Activated CD4-positive, alpha-beta T cell treated with anti-CD3 and anti-CD28 coated beads, Interleukin-2, amount 50 U/mL, for 1 hour (primary cell): ENCODE data around the gene MOGAT3.

Experiments
- DNase-seq: peaks from one replicate; pipeline ENCODE4 v3.0.0-alpha.2; 2020

Gene MOGAT3

GRCh38 chr7:101200862-101201599, at the start of gene MOGAT3:
MOGAT3 (minus strand) TSS chr7:101201036; CDS start chr7:101200854, 182 bp downstream.
- DNase-seq = no peak

- DNase-seq = no peak
These were observed 49.5 kb upstream of the MOGAT3 start for GRCh38 chr7:101250324-101250723.

- DNase-seq = no peak
These were observed 47.4 kb upstream of the MOGAT3 start for GRCh38 chr7:101248276-101248675.

GRCh38 chr7:101245147-101245668, 44.4 kb upstream of the MOGAT3 start:
- DNase-seq = no peak

- peak; percentile 90 for DNase-seq
These were observed 43.7 kb upstream of the MOGAT3 start, which contains the start of gene FIS1 for GRCh38 chr7:101244375-101245146. FIS1 (minus strand) TSS chr7:101245081; CDS start chr7:101245004, 77 bp downstream.

- no peak for DNase-seq
These were observed 43.0 kb upstream of the MOGAT3 start for GRCh38 chr7:101243646-101244374.

GRCh38 chr7:101241443-101242349, 40.9 kb upstream of the MOGAT3 start:
- DNase-seq = no peak

GRCh38 chr7:101241015-101241363, 40.2 kb upstream of the MOGAT3 start:
- DNase-seq = no peak

- DNase-seq = no peak
These were observed 39.6 kb upstream of the MOGAT3 start for GRCh38 chr7:101240226-101241014.

GRCh38 chr7:101239951-101240220, 39.0 kb upstream of the MOGAT3 start:
- no peak for DNase-seq

GRCh38 chr7:101239191-101239950, 38.5 kb upstream of the MOGAT3 start:
- no peak for DNase-seq

- no peak for DNase-seq
These were observed 37.7 kb upstream of the MOGAT3 start for GRCh38 chr7:101238226-101239182.

GRCh38 chr7:101237206-101238067, 36.6 kb upstream of the MOGAT3 start, which contains the start of gene CLDN15:
CLDN15 (minus strand) TSS chr7:101237802; CDS start chr7:101237581, 221 bp downstream.
- DNase-seq = no peak

GRCh38 chr7:101236292-101236835, 35.5 kb upstream of the MOGAT3 start:
- DNase-seq = no peak

- DNase-seq = no peak
These were observed 34.7 kb upstream of the MOGAT3 start for GRCh38 chr7:101235522-101235921.

GRCh38 chr7:101235050-101235449, 34.2 kb upstream of the MOGAT3 start:
- no peak for DNase-seq

- DNase-seq = no peak
These were observed 33.8 kb upstream of the MOGAT3 start for GRCh38 chr7:101234636-101235035.

GRCh38 chr7:101233907-101234547, 33.2 kb upstream of the MOGAT3 start:
- DNase-seq = no peak
